ENCODE data around the gene ACAD10.

ACAD10 gene

DNA sequence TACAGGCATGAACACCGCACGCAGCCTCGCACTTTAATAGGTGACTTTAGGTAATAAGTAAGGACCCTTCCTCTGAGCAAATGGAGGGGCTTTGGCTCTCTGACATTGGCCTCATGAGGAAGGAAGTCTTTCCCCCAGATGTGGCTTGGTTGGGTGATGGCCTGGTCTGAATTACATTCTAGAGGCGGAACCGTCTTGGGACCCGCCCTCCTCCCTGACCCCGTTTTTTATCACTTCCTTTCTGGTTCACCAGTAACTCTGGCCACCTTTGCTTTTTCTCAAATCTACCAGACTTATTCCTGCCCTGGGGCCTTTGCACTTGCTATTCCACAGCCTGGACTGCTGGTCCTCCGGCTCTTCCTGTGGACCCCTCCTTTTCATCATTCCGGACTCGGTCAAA is 94.3 kb downstream of the ACAD10 start:
- no peak for DNase-seq

DNA sequence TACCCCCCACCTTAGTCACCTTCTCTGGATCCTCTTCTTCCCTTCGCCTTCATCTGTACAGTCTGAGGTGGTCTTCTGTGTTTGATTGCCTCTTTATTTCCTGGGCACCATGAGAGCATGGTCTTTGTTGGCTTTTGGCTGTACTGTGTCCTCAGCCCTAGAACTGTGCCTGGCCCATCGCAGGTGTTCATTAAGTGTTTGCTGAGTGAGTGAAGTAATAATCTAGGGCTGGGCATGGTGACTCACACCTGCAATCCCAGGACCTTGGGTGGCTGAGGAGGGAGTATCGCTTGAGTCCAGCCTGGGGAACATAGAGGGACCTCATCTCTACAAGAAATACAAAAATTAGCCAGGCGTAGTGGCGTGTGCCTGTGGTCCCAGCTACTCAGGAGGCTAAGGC is 94.8 kb downstream of the ACAD10 start:
- no peak for DNase-seq

DNA sequence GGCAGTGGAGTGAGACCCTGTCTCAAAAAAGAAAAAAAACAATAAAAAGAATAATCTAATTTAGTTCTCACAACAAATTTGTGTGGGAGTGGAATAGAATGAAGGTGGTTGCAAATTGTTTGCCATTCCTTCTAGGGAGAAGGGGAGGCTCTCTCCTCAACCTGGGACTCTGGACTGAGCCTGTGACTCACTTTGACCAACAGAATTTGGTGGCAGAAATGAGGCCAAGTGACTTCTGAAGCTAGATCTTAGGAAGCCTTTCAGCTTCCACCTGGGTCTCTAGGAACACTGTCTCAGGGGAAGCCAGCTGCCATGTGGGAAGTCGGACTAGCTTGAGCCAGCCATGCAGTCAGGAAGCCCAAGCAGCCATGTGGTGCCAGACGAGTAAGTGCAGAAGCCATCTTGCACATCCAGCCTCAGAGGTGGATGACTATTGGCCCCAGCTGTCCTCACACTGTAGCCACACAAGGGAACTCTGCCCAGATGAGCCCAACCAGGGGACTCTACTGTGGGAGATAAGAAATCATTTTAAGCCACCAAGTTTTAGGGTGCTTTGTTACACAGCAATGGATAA is 95.3 kb downstream of the ACAD10 start:
- DNase-seq: no peak

DNA sequence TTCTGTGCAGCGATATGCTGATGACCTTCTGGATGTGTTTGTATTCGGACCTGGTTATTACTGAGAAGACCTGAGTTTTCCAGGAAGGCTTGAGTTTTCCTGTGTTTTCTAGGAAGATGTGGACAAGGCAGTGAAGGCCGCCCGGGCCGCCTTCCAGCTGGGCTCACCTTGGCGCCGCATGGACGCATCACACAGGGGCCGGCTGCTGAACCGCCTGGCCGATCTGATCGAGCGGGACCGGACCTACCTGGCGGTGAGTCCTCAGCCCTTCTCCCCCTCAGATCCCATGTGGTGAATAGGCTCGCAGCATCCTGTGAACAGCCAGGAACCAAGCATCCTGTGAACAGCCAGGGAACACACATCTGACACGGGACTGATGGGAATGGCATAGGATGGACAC is 97.2 kb downstream of the ACAD10 start:
- no peak for DNase-seq

DNA sequence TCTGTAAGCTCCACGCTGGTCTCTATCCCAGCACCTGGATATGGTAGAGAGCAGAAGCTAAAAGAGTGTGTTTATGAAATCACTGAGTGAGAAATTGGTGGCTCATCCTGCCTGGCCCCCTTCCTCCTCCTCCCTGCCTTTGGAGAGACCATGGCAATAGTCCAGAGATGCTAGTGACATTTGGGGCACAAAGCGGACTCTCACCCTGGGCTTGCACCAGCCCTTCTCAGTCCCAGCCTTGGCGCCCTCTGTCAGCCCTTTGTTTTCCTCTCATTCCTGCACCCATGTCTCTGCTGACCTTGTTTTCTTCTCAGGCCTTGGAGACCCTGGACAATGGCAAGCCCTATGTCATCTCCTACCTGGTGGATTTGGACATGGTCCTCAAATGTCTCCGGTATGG is 99.1 kb downstream of the ACAD10 start:
- DNase-seq: no peak

DNA sequence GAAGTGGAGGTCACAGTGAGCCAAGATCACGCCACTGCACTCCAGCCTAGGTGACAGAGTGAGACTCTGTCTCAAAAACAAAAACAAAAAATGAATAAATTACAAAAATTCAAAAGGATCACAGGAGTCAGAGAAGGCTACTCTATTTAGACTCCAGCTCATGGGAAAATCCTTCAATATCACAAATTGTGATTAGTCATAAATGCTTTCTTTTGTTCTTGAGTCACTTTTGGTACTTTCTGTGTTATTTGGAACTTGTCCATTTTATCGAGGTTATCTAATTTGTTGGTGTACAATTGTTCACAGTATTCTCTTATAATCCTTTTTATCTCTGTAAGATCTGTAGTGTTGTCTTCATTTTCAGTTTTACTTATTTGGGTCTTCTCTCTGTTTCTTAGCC is 99.8 kb downstream of the ACAD10 start:
- DNase-seq: no peak

DNA sequence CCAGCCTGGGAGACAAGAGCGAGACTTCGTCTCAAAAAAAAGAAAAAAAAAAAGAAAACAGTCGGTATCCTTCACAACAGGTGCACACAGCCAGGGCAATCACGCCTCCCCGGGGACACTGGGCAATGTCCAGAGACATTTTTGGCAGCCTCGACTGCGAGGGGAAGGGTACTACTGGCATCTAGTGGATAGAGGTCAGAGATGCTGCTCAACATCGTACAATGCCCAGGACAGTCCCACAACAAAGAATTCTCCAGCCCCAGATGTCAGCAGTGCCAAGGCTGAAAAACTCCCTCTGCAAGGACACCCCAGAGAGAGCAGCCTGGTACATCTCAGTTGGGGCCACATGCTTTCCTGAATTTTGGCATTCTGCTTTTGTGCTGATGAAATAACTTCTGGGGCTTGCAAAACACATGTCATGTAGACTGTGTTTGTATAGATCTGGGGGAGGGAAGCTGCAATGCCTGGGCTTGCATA is 102.4 kb downstream of the ACAD10 start:
- DNase-seq: no peak

DNA sequence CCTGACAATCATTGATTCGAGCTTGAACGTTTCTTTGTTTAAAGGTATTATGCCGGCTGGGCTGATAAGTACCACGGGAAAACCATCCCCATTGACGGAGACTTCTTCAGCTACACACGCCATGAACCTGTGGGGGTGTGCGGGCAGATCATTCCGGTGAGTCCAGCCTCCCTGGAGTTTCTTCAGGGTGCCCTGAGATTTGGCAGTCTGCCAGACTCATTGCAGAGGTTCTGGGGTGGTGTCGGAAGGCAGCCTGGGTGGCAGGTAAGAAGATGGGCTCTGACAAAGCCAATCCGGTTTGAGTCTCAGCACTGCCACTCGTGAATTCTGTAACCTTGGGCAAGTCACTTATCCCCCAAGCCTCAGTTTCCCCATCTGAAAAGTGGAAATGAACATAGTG is 103.9 kb downstream of the ACAD10 start:
- no peak for DNase-seq

DNA sequence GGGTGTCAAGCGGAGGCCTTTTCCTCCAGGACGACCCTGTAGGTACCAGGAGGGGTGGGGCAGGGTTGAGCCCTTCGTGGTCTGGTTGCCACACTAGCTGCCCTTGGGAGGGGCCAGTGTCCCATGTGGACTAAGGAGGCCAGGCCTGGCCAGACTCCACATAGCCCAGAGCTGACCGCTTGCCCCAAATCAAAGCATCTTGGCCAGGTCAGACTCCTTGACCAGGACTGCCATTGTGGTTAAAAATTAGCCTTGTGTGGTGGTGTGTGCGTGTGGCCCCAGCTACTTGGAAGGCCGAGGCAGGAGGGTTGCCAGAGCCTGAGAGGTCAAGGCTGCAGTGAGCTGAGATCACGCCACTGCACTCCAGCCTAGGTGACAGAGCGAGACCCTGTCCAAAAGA is 105.7 kb downstream of the ACAD10 start:
- DNase-seq: no peak

DNA sequence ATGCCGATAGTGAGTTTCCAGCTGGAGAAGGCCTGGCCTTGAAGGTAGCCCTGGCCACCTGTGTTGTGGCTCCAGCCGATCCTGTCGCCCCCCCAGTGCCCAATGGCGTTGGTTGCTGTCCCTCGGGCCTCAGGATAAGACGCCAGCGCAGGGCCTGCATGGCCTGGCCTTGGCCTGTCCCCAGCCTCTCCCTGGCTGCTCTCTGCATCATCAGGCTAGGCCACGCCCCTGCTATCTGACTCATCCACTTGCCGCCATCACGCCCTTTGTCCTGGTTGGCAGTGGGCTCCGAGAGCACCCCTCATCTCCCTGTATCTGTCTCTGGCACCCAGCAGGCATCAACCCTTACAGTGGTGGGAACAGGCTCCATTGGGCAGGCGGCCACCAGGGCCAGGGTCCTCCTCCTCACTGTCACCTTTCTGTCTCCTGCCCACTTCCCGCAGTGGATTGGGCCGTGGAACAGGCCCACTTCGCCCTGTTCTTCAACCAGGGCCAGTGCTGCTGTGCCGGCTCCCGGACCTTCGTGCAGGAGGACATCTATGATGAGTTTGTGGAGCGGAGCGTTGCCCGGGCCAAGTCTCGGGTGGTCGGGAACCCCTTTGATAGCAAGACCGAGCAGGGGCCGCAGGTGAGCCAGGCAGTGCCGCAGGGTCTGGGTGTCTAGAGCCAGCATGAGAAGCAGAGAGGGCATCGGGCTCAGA is 106.5 kb downstream of the ACAD10 start:
- no peak for DNase-seq

DNA sequence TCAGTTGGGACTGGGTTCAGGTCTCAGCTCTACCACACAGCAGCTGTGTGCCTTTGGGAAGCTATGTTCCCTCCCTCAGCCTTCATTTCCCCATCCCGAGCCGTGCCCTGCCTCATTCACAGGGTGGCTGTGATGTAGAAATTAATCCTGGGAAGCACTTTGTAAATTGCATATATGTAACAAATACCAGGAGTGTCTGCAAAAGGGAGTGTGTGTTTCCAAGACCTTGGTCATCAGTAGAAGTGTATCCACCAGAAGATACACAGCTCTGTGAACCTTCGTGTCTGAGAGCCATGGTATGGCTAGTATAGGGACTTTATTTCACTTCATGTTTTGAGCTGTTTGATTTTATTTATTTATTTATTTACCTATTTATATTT is 107.0 kb downstream of the ACAD10 start:
- DNase-seq: no peak

DNA sequence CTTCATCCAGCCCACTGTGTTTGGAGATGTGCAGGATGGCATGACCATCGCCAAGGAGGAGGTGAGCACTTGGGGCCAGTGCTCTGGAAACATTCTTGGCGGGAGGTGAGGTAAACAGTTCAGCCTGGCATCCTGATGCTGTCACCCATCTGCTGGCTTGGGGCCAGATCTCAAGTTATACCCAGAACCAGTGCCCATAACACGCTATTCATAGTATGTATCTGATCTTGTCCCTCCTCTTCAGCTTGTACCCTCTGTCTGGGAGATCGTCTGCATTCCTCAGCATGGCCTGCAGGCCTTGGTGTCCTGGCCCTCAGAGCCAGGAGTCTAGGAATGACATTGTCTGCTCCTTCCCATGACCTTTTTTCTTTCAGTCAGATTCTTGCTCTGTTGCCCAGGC is 112.3 kb downstream of the ACAD10 start:
- DNase-seq: no peak

DNA sequence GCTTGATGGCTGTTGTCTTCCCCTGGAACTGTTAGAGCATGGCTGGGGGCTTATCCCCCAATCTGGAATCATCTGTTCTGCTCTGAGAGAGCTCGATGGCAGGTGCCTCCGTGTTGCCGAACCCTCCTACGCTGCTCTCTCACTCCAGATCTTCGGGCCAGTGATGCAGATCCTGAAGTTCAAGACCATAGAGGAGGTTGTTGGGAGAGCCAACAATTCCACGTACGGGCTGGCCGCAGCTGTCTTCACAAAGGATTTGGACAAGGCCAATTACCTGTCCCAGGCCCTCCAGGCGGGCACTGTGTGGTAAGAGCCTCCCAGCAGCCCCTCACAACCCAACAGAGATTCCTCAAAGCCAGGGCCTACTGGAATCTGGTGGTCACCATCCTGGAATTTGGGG is 113.9 kb downstream of the ACAD10 start:
- DNase-seq: no peak

DNA sequence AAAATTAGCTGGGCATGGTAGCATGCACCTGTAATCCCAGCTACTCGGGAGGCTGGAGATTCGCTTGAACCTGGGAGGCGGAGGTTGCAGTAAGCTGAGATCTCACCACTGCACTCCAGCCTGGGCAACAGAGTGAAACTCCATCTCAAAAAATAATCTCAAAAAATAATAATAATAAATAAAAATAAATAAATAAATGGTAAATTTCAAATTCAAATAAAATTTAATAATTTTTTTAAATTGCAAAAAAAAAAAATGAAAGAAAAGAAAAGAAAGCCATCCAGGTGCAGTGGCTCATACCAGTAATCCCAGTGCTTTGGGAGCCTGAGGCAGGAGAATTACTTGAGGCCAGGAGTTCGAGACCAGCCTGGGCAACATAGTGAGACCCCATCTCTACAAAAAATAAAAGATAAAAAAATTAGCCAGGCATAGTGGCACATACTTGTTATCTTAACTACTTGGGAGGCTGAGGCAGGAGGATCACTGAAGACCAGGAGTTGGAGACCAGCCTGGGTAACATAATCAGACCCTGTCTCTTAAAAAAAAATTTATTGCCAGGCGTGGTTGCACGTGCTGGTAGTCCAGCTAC is 117.3 kb downstream of the ACAD10 start:
- DNase-seq: no peak

DNA sequence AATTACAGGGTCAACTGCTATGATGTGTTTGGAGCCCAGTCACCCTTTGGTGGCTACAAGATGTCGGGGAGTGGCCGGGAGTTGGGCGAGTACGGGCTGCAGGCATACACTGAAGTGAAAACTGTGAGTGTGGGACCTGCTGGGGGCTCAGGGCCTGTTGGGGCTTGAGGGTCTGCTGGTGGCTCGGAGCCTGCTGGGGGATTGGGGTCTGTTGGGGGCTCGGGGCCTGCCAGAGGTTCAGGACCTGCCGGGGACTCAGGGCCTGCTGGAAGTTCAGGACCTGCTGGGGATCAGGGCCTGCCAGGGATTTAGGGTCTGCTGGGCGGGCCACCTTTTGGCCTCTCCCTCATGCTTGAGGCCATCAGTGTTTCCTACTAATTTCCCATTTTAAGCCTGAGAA is 118.0 kb downstream of the ACAD10 start:
- no peak for DNase-seq

DNA sequence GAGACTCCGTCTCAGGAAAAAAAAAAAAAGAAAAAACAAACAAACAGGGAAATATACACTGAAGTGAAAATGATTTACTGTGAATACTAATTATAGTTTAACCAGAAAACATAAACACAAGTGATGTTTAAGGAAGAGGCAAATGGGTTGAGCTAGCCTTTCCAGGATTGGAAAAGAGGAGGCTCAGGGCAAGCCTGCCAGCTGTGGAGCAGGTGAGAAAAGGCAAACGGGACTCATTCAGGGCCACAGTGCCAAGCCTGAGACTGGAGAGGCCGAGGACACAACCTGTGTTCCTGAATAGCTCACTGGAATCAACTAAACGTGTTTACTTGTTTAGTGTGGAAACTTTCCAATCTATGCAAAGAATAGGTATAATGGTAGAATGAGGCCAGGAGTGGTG is 120.5 kb downstream of the ACAD10 start:
- no peak for DNase-seq

All from activated CD4-positive, alpha-beta T cell treated with anti-CD3 and anti-CD28 coated beads, Interleukin-2, amount 50 U/mL, for 1 hour (primary cell).